ENCODE data around the gene PCA3.
"Not testable (repeated sequence)": the region's sequence is repeated elsewhere in the genome, so short reads cannot be mapped to it uniquely, and the experiment has no call there.

Gene PCA3

GRCh38 chr9:76733096-76733495 is 31.1 kb upstream of the PCA3 start:
- no peak for DNase-seq (ENCODE audit: low read depth)
- TF ChIP-seq, protein P1, sequence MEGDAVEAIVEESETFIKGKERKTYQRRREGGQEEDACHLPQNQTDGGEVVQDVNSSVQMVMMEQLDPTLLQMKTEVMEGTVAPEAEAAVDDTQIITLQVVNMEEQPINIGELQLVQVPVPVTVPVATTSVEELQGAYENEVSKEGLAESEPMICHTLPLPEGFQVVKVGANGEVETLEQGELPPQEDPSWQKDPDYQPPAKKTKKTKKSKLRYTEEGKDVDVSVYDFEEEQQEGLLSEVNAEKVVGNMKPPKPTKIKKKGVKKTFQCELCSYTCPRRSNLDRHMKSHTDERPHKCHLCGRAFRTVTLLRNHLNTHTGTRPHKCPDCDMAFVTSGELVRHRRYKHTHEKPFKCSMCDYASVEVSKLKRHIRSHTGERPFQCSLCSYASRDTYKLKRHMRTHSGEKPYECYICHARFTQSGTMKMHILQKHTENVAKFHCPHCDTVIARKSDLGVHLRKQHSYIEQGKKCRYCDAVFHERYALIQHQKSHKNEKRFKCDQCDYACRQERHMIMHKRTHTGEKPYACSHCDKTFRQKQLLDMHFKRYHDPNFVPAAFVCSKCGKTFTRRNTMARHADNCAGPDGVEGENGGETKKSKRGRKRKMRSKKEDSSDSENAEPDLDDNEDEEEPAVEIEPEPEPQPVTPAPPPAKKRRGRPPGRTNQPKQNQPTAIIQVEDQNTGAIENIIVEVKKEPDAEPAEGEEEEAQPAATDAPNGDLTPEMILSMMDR (IDR thresholded peaks at IDR 0.05; ENCODE audit: control insufficient read depth, insufficient read depth, low read depth, low read length, missing control alignments): no peak
- H3K4me3 ChIP-seq (ENCODE audit: control insufficient read depth, low read depth, low read length): no peak overlapping the region

DNA sequence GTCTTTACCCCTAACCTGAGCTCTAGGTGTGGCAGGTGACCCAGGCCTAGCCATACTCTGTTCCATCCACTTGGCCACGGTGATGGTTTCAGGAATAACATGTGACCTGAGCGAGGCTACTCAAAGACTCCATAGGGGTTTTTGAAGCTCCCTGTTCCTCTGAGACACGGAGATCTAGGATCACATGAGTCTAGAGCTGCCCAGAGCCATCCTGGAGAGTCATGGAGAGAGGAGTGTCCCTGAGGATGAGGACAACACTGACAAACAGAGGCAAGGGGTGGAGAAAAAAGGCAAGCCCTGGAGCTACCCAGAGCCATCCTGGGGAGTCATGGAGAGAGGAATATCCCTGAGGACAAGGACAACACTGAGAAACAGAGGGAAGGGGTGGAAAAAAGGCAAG is 29.5 kb upstream of the PCA3 start:
- TF ChIP-seq, protein P1 (IDR thresholded peaks at IDR 0.05; ENCODE audit: control insufficient read depth, insufficient read depth, low read depth, low read length, missing control alignments): no peak
- DNase-seq (ENCODE audit: low read depth): no peak
- H3K4me3 ChIP-seq (ENCODE audit: control insufficient read depth, low read depth, low read length): no peak overlapping the region

DNA sequence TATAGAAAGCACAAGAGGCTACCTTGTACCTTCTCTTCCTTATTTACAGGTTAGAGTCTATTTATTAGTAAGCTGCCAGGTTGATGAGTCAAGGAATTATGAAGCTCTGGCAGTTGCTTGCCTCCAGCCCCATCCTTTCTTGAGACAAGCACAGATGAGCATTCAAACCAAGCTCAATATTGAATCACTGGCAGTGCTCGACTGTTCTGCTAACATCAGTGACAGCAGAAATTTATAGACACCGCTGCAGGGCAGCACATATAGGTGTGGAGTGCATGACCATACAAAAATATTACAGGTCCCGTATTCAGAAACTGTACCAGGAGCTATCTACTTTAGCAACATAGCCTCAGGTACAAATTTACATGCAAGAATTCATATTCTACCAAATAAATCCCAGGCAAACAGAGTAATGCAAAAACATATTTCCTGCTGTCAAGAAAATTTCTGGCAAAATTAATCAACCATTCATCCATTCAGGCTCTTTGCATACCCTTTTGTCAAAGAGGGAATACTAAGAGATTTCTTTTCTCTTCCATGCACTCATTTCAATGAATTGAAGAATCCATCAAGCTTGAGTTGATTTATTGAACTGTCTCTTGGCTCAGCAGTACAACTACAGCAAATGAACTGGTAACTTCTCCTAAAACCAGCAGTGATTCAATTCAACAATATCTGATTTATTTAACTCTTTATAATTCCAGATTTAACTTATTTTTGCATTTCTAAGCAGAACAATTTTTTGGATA is 26.9 kb upstream of the PCA3 start:
- no peak overlapping the region for H3K4me3 ChIP-seq (ENCODE audit: control insufficient read depth, low read depth, low read length)
- DNase-seq (ENCODE audit: low read depth): no peak
- TF ChIP-seq, protein P1 (IDR thresholded peaks at IDR 0.05; ENCODE audit: control insufficient read depth, insufficient read depth, low read depth, low read length, missing control alignments): no peak

DNA sequence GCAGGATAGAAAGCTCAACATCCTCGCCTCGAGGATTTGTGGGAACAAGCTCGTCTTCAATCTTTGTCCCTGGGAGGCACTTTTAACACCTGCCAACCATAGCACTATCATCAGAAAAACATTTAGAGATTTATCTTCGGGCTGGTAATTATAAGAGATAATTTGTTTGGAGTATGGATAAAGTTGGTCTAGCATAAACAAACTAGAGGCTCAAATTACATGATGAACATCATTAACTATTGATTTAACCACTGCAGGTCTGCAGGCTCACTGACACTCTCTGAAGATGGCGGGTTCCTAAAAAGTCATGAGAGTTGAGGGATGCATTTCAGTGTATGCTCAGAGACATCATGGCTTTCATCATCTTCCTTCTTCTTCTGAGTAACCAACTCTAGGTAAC is 25.8 kb upstream of the PCA3 start:
- no peak overlapping the region for H3K4me3 ChIP-seq (ENCODE audit: control insufficient read depth, low read depth, low read length)
- no peak for DNase-seq (ENCODE audit: low read depth)
- TF ChIP-seq, protein P1 (IDR thresholded peaks at IDR 0.05; ENCODE audit: control insufficient read depth, insufficient read depth, low read depth, low read length, missing control alignments): no peak

- TF ChIP-seq, protein P1 (IDR thresholded peaks at IDR 0.05; ENCODE audit: control insufficient read depth, insufficient read depth, low read depth, low read length, missing control alignments): no peak
- H3K4me3 ChIP-seq (ENCODE audit: control insufficient read depth, low read depth, low read length): no peak overlapping the region
- no peak for DNase-seq (ENCODE audit: low read depth)
Measured at GRCh38 chr9:76741524-76741923, 22.7 kb upstream of the PCA3 start.

GRCh38 chr9:76742890-76743289 is 21.3 kb upstream of the PCA3 start:
- not testable (repeated sequence) for H3K4me3 ChIP-seq (ENCODE audit: control insufficient read depth, low read depth, low read length); DNase-seq (ENCODE audit: low read depth)

DNA sequence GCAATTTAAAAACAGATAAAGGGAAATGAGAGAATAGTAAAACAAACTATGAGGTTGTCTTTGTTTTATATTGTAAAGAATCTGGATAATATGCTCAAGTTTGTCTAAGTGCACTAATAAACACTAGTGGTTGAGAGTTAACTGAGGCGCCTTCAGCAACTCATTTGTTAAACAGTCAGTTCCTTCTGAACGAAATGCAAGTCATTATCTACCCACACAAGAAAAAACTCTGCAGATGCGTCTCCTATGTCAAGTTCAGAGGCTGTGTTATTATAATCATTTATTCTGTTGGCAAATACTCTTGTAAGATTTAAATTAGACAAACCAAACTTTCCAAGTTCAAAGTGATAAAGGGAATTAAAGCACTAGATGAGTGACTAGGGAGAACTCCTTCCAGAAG is 20.3 kb upstream of the PCA3 start:
- DNase-seq (ENCODE audit: low read depth): no peak
- H3K4me3 ChIP-seq (ENCODE audit: control insufficient read depth, low read depth, low read length): no peak overlapping the region
- TF ChIP-seq, protein P1 (IDR thresholded peaks at IDR 0.05; ENCODE audit: control insufficient read depth, insufficient read depth, low read depth, low read length, missing control alignments): no peak
